Lower leg skin (tissue), 4 donors: ENCODE results near the gene CXorf65. TPM values are rescaled to one million over a fixed set of nuclear protein-coding genes. Genes with fewer than 3 reads are reported as not detected.

Experiments used
- DNase-seq, 2 donors: peaks; one replicate each; pipeline ENCODE4 v3.0.0-alpha.2; 2019; ENCODE audit warnings: low spot score in 2 of 2
- H3K4me3 ChIP-seq: fragments of 200-600 bp; sonication (generic); 2 replicates; pipeline ENCODE4 v1.5.1; 2017; ENCODE audit warnings: mild to moderate bottlenecking, low read depth; ENCODE audit not compliant: poor library complexity, severe bottlenecking
- POLR2A ChIP-seq, 2 donors: fragments of 450-650 bp; IDR thresholded peaks; one replicate each; pipeline ENCODE4 v1.6.1; 2016 to 2017; ENCODE audit warnings: antibody characterized with exemption in 2 of 2, mild to moderate bottlenecking in 1 of 2, moderate library complexity in 1 of 2
- WGBS, 2 donors: methylation state at CpG; one replicate each; pipeline ENCODE4 v1.1.5; 2018; 5-methylcytosine and 5-hydroxymethylcytosine counted together
- intact Hi-C: fragments of 100-400 bp; cut with DNase I; formaldehyde crosslinking; loops from one replicate; pipeline ENCODE4 v1.15.0; 2023; ENCODE audit warnings: low total_unique reads
- total RNA-seq, 4 donors: library from RNA; depleted of rRNA; stranded (reverse); fragments of >200 nt; gene quantifications; one replicate each; pipeline ENCODE4 v1.1.0, GENCODE V29; 2016
- TF ChIP-seq, protein P1 (sequence below), 3 donors: fragments of 450-650 bp; IDR thresholded peaks; one replicate each; pipeline ENCODE4 v1.5.1; 2016; ENCODE audit warnings: antibody characterized with exemption in 3 of 3, mild to moderate bottlenecking in 3 of 3, moderate library complexity in 2 of 3

Gene CXorf65
- total RNA-seq, 4 donors from 2014 or later, result 1.9 TPM; not detected in 3

DNA sequence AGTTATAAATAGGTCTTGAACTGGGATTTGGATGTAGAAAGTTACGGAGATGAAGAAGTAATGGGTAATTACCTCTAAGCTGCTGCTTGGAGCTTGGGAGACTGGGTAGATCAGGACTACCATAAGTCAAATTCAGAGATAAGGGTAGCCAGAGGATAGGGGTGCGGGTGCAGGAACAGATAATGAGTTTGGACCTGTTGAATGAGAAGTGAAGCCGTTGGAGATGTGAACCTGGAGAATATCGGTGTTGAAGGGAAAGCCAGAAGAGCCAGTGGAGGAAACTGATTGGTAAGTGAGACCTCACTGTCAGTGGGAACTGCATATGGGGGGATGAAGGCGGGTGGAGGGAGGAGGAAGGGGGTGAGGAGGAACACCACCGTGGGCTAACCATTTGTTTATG, 11.5 kb downstream of the CXorf65 start:
- H3K4me3 ChIP-seq, result no peak overlapping the region
- TF ChIP-seq, protein P1, sequence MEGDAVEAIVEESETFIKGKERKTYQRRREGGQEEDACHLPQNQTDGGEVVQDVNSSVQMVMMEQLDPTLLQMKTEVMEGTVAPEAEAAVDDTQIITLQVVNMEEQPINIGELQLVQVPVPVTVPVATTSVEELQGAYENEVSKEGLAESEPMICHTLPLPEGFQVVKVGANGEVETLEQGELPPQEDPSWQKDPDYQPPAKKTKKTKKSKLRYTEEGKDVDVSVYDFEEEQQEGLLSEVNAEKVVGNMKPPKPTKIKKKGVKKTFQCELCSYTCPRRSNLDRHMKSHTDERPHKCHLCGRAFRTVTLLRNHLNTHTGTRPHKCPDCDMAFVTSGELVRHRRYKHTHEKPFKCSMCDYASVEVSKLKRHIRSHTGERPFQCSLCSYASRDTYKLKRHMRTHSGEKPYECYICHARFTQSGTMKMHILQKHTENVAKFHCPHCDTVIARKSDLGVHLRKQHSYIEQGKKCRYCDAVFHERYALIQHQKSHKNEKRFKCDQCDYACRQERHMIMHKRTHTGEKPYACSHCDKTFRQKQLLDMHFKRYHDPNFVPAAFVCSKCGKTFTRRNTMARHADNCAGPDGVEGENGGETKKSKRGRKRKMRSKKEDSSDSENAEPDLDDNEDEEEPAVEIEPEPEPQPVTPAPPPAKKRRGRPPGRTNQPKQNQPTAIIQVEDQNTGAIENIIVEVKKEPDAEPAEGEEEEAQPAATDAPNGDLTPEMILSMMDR (IDR thresholded peaks at IDR 0.05), result no peak
- no peak for TF ChIP-seq POLR2A (IDR thresholded peaks at IDR 0.05)
- intact Hi-C loops, result no loop called here
- WGBS, 2 donors, result 23 to 46% methylated on average over 6 of the region's 6 CpGs
- DNase-seq, result no peak

DNA sequence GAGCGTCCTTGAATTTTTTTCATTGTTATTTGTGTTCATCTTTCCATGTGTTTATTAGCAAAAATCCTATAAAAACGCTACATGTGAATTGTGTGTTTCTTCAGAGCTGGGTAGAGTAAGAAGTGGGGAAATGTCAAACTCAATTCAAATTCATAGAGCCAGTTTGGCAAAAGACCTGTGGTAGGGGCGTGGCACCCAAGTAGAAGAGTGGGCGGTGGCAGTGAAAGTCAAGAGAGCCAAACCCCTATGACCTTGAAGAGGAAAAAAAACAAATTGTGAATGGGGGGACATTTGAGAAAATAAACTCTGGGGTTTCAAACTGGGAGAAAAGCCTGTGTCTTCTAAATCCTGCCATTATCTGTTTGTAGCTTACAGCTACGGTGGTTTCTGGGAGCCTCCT, 15.3 kb downstream of the CXorf65 start:
- intact Hi-C loops, result no loop called here
- no peak overlapping the region for H3K4me3 ChIP-seq
- 56 to 79% methylated on average over 5 of the region's 5 CpGs for WGBS, 2 donors
- no peak for DNase-seq
- TF ChIP-seq, protein P1 (IDR thresholded peaks at IDR 0.05), result no peak
- TF ChIP-seq POLR2A (IDR thresholded peaks at IDR 0.05), result no peak

DNA sequence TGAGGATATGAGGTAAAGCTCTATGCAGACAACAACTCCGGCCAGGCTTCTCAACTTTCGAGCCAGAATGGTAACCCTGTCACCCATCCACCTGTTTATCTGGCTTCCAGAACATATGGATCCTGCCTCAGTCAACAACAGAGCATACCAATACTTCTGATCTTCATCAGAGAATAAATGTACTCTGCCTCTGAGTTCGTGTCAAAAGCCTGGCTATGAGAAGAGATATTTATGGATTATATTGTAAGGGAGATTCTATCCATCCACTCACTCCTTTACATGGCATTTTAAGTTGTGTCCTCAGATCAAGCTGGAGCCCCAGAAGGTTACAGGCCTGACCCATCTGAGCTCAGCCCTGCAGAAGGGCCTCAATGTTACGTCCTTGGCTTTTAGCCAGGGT, 20.6 kb downstream of the CXorf65 start:
- intact Hi-C loops, result no loop called here
- no peak overlapping the region for H3K4me3 ChIP-seq
- DNase-seq, result no peak
- 53 to 89% methylated on average over 4 of the region's 4 CpGs for WGBS, 2 donors
- TF ChIP-seq, protein P1 (IDR thresholded peaks at IDR 0.05), result no peak
- TF ChIP-seq POLR2A (IDR thresholded peaks at IDR 0.05), result no peak

DNA sequence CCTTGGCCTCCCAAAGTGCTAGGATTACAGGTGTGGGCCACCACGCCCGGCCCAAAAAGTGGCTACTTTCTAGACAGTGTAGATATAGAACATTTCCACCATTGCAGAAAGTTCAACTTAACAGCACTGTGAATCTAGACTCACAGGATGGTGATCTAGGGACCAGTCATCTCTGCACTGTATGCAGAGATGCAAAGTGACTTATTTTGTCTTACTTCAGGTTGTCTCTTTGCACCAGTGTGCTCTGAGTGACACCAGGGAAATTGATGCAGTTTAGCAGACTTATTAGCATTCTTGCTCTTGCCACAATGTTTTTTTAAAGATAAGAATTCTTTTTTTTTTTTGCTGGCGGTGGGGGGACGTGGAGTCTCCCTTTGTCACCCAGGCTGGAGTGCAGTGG, 23.7 kb downstream of the CXorf65 start:
- H3K4me3 ChIP-seq, result no peak overlapping the region
- intact Hi-C loops, result no loop called here
- TF ChIP-seq, protein P1 (IDR thresholded peaks at IDR 0.05), result no peak
- no peak for TF ChIP-seq POLR2A (IDR thresholded peaks at IDR 0.05)
- WGBS, 2 donors, result 87 to 94% methylated on average over 4 of the region's 4 CpGs
- no peak for DNase-seq

DNA sequence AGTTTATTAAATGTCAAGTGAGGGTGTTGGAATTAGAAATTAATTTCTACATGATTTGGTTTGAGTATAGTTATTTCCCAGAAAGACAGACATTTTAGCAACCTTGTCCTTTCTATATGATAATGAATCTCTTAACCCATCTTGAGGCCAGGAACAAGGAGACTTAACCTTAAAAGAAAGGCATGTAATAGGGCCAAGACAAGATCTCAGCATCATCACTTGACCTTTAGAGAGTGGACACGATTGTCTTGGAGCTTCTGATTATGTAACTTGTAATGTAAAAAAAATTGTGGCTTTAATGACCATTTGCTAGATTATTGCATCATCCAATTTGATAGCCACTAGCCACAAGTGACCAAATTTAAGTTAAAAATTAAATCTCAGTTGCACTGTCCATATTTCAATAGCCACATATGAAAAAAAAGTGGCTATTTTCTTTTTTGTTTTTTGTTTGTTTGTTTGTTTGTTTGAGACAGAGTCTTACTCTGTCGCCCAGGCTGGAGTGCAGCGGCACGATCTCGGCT, 24.4 kb downstream of the CXorf65 start:
- TF ChIP-seq POLR2A (IDR thresholded peaks at IDR 0.05), result no peak
- TF ChIP-seq, protein P1 (IDR thresholded peaks at IDR 0.05), result no peak
- no peak overlapping the region for H3K4me3 ChIP-seq
- WGBS, 2 donors, result 82 to 90% methylated on average over 5 of the region's 5 CpGs
- intact Hi-C loops, result no loop called here
- DNase-seq, result no peak
